ENCODE results near the gene APCDD1.

DNA sequence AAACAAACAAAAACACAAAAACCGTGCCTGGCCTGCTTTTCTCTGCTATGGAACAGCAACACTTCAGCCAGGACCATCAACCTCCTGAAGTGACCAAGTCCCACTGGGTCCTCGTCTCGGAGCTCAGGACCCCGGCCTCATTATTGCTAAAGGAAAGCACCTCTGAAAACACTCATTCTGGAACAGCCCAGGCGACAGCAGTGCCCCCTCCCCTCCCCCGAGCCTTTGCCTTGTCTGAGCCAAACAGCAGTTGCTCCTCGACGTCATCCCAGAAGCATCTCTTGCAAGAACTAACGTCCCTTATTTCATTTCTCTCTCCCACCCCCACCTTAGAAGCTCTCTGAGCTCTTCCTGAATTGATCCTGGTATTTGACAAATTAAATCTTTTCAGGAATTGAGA, 27.4 kb downstream of the APCDD1 start:
- TF ChIP-seq POLR2AphosphoS5 (IDR thresholded peaks at IDR 0.05), result no peak
- TF ChIP-seq, protein P1, sequence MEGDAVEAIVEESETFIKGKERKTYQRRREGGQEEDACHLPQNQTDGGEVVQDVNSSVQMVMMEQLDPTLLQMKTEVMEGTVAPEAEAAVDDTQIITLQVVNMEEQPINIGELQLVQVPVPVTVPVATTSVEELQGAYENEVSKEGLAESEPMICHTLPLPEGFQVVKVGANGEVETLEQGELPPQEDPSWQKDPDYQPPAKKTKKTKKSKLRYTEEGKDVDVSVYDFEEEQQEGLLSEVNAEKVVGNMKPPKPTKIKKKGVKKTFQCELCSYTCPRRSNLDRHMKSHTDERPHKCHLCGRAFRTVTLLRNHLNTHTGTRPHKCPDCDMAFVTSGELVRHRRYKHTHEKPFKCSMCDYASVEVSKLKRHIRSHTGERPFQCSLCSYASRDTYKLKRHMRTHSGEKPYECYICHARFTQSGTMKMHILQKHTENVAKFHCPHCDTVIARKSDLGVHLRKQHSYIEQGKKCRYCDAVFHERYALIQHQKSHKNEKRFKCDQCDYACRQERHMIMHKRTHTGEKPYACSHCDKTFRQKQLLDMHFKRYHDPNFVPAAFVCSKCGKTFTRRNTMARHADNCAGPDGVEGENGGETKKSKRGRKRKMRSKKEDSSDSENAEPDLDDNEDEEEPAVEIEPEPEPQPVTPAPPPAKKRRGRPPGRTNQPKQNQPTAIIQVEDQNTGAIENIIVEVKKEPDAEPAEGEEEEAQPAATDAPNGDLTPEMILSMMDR (IDR thresholded peaks at IDR 0.05), result no peak

All from gastroesophageal sphincter (tissue), 3 donors.